Measurements from ENCODE around the gene MYH15. TPM values are rescaled to one million over a fixed set of nuclear protein-coding genes. Genes with fewer than 3 reads are reported as not detected.

The MYH15 gene
- total and polyA plus RNA-seq, 8 donors: 0.05 to 0.37 (median 0.11) TPM; not detected in 4

DNA sequence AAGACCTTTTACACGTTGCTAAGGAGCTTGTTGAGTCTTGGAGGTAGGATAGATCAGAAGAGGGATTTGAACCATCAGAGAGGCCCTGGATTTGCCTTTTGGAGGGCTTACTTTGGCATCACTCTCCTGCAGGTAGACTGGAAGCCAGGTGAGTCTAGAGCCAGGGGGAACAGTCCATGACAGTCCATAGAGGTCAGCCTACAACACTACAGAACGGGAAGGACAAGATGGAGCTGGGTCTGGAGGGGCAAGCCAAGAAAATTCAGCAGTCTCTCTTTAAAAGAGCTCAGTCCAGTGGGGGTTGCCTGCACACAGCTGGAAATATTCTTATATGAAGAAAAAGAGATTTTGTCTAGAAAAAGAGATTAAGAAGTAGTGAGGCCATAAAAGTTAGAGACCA, 153.4 kb downstream of the MYH15 start:
- Histone ChIP-seq H3K9me3 (no peaks in the 10 kb centered on the region), H3K4me1 (no peaks in the 10 kb centered on the region), H3K27ac (no peak overlapping the region), H3K4me3 (no peak overlapping the region), H3K27me3 (no peaks in the 10 kb centered on the region), H3K36me3 (no peaks in the 10 kb centered on the region)
- intact Hi-C loops (cut with DNase I; ENCODE audit: low total_unique reads): no loop called here
- DNase-seq: no peak
- TF ChIP-seq CTCF (IDR thresholded peaks at IDR 0.05) (no peak), EP300 (IDR thresholded peaks at IDR 0.05) (no peak), POLR2A (IDR thresholded peaks at IDR 0.05) (no peak)
- WGBS, 5 donors: 83 to 86% (median 85%) methylated on average over 2 of the region's 2 CpGs

DNA sequence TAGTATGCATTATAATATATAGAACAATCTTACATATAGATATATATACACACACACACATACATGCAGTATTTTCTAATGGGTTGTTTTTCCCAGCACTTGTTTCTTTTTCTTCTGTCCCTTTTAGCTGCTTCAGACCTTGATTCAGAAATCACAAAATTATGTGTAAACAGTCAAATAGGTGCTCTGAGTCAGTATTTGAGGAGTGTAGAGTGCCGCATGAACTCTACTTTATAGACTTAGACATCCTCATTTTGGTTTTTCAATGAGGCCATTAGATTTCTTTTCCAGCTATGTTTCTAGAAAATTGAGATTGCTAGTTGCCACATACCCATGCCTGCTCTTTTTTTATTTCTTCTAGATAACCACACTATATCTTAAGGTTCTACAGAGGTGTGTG, 155.8 kb downstream of the MYH15 start:
- no peak overlapping the region for H3K4me3 ChIP-seq
- H3K4me1 ChIP-seq: no peaks in the 10 kb centered on the region
- no peaks in the 10 kb centered on the region for H3K36me3 ChIP-seq
- no peak for TF ChIP-seq POLR2AphosphoS5 (IDR thresholded peaks at IDR 0.05)
- TF ChIP-seq CTCF (IDR thresholded peaks at IDR 0.05): no peak
- TF ChIP-seq POLR2A (IDR thresholded peaks at IDR 0.05): no peak
- no peak for TF ChIP-seq EP300 (IDR thresholded peaks at IDR 0.05)
- H3K9me3 ChIP-seq: no peaks in the 10 kb centered on the region
- WGBS, 5 donors: 84 to 98% (median 91%) methylated on average over 1 of the region's 1 CpG
- no peak overlapping the region for H3K27ac ChIP-seq
- no peak for DNase-seq
- intact Hi-C loops (cut with DNase I; ENCODE audit: low total_unique reads): no loop called here
- no peaks in the 10 kb centered on the region for H3K27me3 ChIP-seq

DNA sequence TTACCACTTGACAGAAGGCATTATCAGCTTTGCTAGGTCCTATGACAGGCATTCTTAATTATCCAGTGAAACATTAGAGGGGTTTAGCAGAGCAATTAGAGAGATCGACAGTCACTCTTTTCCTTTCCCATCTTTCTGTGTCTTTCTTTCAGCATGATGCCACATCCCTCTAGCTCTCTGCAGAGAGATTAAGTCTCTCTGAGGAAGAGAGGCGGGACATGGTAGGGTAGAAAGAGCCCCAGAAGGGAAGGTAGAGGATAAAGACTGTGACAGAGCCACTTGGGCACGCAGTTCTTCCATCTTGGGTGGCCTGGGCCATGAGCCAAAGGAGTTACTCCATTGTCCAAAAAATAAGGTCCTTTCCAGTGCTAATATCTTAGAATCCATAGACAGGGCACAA, 158.2 kb downstream of the MYH15 start:
- Histone ChIP-seq H3K4me3 (no peak overlapping the region), H3K36me3 (no peaks in the 10 kb centered on the region), H3K27ac (no peak overlapping the region), H3K27me3 (no peaks in the 10 kb centered on the region), H3K9me3 (no peaks in the 10 kb centered on the region), H3K4me1 (no peaks in the 10 kb centered on the region)
- intact Hi-C loops (cut with DNase I; ENCODE audit: low total_unique reads): no loop called here
- DNase-seq: no peak
- TF ChIP-seq POLR2A (IDR thresholded peaks at IDR 0.05) (no peak), POLR2AphosphoS5 (IDR thresholded peaks at IDR 0.05) (no peak), EP300 (IDR thresholded peaks at IDR 0.05) (no peak), CTCF (IDR thresholded peaks at IDR 0.05) (no peak)
- WGBS, 5 donors: 44 to 77% (median 52%) methylated on average over 3 of the region's 3 CpGs

GRCh38 chr3:108346301-108347227, 163.8 kb downstream of the MYH15 start:
- no peak for TF ChIP-seq EP300 (IDR thresholded peaks at IDR 0.05)
- TF ChIP-seq POLR2AphosphoS5 (IDR thresholded peaks at IDR 0.05): no peak
- no peak for TF ChIP-seq CTCF (IDR thresholded peaks at IDR 0.05)
- no peak for TF ChIP-seq POLR2A (IDR thresholded peaks at IDR 0.05)
- Histone ChIP-seq H3K9me3 (no peaks in the 10 kb centered on the region), H3K27ac (no peak overlapping the region), H3K4me1 (no peaks in the 10 kb centered on the region), H3K4me3 (no peak overlapping the region), H3K27me3 (no peaks in the 10 kb centered on the region), H3K36me3 (no peaks in the 10 kb centered on the region)
- intact Hi-C loops (cut with DNase I; ENCODE audit: low total_unique reads): no loop called here
- WGBS, 5 donors: 73 to 92% (median 90%) methylated on average over 5 of the region's 5 CpGs
- DNase-seq: no peak
